T-helper 2 cell (primary cell): ENCODE measurements around the gene ADAMTS17.

Source experiments
- DNase-seq, 5 experiments: peaks; one replicate each; pipeline versions ENCODE4 v3.0.0 to v3.0.0-alpha.2; 2012 to 2022

The ADAMTS17 gene

GRCh38 chr15:100308608-100309007 is 33.2 kb downstream of the ADAMTS17 start:
- DNase-seq = no peak

DNA sequence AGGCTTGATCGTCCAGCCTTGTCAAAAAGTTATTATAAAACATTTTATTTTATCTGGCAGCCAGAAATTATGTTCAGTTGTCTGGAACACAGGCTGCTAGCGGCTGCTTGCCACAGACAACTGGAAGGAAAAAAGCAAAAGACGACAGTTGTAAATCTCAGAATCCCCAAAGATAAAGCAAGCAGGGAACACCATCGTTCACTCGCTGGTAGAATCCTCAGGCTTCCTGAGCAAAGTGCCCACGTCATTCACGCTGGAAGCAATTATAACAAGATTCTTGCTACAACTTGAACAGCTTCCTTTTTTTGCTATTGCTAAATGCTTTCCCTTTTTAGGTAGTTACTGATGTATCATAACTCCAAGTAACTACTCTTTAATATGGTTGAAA is 33.6 kb downstream of the ADAMTS17 start:
- DNase-seq = no peak

GRCh38 chr15:100307241-100308212 is 34.2 kb downstream of the ADAMTS17 start:
- DNase-seq = no peak

DNA sequence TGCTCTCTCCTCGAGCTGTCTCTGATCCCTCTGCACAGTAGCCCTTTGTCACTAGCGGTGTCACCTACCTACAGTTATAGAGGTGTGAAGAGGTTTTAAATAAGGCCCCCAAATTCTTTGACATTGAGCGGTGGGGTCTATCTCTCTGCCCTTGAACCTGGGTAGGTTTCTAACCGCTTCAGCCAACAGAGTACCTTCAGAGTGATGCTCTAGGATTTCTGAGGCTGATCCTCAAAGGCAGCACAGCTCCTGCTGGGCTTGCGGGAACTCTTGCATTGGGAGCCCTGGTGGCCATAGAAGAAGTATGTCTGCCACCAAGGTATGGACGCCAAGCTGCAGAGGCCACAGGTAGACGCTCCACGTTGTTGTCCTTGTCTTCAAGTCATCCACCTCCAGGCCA is 35.7 kb downstream of the ADAMTS17 start:
- DNase-seq = no peak

DNA sequence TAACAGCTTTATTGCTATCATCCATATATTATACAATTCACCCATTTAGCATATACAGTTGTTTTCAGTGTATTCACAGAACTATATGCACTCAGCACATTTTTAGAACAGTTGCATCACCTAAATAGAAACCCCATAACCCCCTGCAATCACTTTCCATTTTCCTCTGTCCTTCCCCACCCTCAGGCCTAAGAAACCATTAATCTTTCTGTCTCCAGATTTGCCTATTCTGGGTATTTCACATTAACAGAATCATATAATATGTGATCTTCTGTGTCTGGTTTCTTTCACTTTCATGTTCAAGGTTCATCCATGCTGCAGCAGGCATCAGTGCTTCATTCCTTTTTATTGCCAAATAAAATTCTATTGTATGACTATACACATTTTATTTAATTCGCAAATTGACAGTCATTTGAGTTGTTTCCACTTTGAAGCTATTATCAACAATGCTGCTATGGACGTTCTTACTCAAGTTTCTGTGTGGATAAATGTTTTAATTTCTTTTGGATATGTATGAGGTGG is 39.8 kb downstream of the ADAMTS17 start:
- no peak for DNase-seq

GRCh38 chr15:100298257-100298656 is 43.5 kb downstream of the ADAMTS17 start:
- no peak for DNase-seq

- DNase-seq = no peak
Measured at GRCh38 chr15:100297812-100298211, 44.0 kb downstream of the ADAMTS17 start.

GRCh38 chr15:100295939-100296565 is 45.7 kb downstream of the ADAMTS17 start:
- no peak for DNase-seq

GRCh38 chr15:100292010-100292409 is 49.8 kb downstream of the ADAMTS17 start:
- no peak for DNase-seq

- DNase-seq = no peak
Measured at GRCh38 chr15:100291106-100291505, 50.7 kb downstream of the ADAMTS17 start.

DNA sequence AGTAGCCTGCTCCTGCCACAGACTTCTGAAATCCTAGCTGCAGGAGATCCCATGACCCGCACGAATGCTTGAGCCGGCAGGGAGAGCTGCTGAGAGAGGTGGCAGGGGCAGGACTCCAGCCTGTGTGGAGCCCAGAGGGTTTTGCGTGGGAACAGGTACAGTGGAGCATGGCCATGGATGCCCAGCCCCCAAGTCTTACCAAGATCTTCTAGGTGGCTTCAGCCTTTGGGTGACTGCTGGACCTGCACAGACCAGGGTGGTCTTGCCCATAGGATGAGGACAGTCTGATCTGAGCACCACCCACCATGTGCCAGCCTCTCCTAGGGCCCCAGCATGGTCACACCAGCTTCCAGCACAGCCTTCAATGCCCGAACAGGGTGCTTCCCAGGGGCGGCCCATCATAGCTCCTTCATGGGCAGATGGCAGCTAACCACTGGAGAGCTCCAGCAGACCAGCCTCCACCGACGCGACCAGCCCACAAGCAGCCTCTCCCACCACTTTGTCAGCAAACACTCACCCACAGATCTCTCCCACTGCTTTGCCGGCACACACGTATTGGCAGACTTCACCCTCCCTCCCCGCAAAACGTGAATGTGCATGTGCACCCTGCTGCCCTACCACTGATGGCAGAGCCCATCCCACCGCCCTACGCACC is 56.0 kb downstream of the ADAMTS17 start:
- no peak for DNase-seq

DNA sequence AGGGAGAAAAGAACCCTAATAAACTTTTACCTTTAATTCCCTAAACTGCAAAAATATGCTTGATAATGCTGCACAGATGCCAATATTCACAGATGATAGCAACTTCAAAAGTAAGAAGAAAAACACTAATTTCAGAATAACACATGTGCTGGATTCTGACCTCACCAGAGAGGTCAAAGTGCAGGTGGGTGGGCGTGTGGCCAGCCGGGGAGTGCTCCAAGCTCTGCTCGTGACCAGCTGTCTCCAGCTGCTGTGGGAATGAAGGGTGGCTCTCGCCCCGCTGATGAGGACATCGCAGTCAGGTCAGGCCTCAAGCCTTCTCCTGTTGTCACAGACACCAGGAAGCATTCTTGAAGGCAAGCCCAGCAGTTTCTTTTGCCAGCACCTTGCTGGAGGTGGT is 57.1 kb downstream of the ADAMTS17 start:
- DNase-seq = no peak

DNA sequence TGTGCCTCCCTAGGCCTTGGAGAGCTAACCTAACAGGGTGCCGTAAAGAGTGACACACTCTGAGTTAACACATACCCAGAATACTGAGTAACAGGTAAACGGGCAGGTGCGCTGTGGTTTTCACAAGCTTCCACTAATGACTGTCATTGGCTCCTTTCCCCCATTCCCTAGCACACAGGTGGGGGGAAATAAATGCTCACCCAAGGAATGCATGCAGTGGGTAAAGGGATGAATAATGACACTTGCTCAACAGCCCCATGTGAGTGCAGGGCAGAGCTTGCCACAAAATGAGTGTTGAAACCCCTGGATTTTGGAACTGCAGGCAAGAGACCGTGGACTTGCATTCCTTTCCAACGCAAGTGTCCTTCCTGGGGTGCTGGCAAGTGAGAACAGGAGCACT is 57.6 kb downstream of the ADAMTS17 start:
- no peak for DNase-seq

- DNase-seq = no peak
Measured at GRCh38 chr15:100281096-100281917, 60.5 kb downstream of the ADAMTS17 start.

- no peak for DNase-seq
Measured at GRCh38 chr15:100279849-100280248, 61.9 kb downstream of the ADAMTS17 start.

DNA sequence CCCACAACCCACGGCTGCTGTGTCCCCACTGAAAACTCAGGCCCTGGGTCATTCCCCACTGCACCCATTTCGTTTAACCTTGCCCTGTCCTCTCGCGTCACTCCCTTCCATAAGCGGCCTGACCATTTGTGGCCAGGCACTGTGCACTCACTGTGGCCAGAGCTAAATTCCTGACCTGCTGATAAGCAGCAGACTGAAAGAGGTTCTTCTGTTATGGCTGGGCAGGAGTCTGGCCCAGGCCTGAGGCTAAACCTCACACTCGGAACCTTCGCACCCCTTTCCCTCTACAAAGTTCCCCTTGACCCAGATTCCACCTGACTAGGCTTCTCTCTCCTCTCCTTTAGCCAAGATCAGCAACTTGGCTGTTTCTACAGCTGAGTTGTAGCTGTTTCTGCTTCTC is 62.3 kb downstream of the ADAMTS17 start:
- DNase-seq = no peak

DNA sequence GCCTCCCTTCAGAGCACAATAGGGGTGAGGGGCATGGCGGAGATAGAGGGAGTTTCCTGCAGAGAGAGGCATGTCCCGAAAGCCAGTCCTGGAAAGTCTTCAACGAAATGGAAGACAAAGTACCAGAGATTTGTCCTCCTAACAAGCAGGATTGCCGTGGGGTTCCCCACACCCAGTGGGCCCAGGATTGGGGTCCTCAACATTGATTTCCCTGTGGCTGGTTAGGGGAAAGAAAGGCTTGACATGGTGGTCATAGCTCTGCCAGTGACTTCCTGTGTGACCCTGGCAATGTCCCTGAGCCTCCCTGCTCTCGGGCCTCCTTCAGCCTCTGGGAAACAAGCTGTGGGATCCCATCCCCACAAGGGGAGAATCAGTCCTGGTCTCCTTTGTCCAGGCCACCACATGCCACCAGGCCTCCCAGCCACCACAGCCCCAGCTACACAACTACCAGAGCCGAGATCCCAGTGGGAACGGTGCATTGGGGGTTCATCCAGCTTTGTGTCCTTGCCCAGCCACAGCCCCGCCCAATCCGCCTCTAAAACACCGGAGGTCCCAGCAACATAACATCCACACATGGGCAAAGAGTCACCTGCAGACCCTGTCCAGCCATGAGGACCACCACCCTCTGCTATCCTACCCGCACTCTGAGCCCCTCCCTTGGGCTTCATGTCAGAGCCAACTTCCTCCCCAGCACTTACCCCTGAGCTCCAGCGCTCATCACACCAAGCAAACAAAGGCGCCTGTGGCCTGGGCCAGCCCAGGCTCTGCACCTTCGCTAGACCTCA is 63.0 kb downstream of the ADAMTS17 start:
- no peak for DNase-seq

DNA sequence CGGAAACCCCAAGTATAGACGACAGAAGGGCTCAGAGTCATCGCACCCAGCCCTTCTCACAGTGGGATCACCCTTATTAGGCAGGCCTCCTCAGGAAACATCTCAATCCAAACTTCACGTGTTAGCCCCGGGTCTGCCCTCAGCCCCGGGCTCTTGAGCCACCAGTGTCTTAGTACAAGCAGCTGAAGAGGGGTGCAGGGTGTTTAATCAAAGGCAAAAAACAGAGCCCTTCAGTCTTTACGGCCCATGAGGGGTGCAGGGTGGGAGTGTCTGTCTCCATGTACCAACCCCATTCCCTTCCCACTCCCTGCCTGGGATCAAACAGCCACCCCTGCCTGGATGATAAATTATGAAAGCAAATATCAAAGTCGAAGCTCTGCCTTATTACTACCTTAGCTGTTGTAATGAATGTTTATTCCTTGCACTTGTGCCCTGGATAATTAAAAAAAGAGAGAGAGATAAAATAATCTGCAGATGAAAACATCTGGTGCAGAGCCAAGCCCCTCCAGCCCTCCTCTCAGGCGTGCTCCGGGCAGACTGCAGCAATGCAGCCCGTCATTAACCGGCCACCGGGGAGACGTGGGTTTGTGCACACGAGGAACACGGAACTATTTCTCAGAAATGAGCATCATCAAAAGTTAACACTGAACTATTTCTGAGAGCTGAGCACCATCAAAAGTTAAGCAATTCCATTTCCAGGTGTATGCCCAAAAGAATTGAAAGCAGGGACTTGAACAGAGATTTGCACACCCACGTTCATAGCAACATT is 64.5 kb downstream of the ADAMTS17 start:
- DNase-seq = no peak

GRCh38 chr15:100276506-100276905 is 65.3 kb downstream of the ADAMTS17 start:
- no peak for DNase-seq

DNA sequence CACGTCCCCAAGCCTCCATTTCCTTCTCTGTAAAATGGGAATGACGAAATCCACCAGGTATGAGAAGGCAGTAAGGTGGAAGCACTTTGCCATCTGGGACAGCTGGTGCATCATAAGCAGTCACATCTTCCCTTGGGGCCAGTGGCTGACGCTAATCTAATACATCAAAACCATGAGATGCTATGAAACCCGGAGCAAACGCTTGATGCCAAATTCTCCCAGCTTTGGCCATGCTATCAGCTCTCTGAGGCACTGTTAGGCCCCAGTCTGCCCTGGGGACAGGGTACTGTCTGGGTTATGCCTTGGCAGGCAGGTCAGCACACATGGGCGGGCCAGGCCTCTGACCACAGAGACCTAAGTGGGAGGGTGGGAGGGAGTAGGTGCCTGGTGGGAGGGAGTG is 66.1 kb downstream of the ADAMTS17 start:
- no peak for DNase-seq

- no peak for DNase-seq
Measured at GRCh38 chr15:100269831-100270230, 71.9 kb downstream of the ADAMTS17 start.
